Neuronal stem cell (in vitro differentiated cells): ENCODE results near the gene SCYGR2.

Experiments used
- DNase-seq: peaks from one replicate; pipeline ENCODE4 v3.0.0-alpha.2; 2013; ENCODE audit warnings: low spot score
- H2AFZ ChIP-seq: one replicate; pipeline ENCODE4 v1.6.1; 2013; ENCODE audit warnings: mild to moderate bottlenecking, low read length, inconsistent platforms
- H2AK5ac ChIP-seq: 2 replicates; pipeline ENCODE4 v1.6.1; 2013; ENCODE audit warnings: low read depth, mild to moderate bottlenecking, inconsistent platforms, low read length, moderate library complexity, mixed read lengths
- H2BK120ac ChIP-seq: 2 replicates; pipeline ENCODE4 v1.6.1; 2013; ENCODE audit warnings: low read depth, mild to moderate bottlenecking, inconsistent platforms, low read length, moderate library complexity, mixed read lengths
- H2BK12ac ChIP-seq: one replicate; pipeline ENCODE4 v1.6.1; 2013; ENCODE audit warnings: low read length, inconsistent platforms
- H2BK15ac ChIP-seq: 2 replicates; pipeline ENCODE4 v1.6.1; 2013; ENCODE audit warnings: mild to moderate bottlenecking, low read length, inconsistent platforms, mixed read lengths
- H2BK5ac ChIP-seq: one replicate; pipeline ENCODE4 v1.6.1; 2013; ENCODE audit warnings: inconsistent platforms, mild to moderate bottlenecking, low read length, moderate library complexity
- H3K14ac ChIP-seq: one replicate; pipeline ENCODE4 v1.6.1; 2013; ENCODE audit warnings: low read length, inconsistent platforms
- H3K18ac ChIP-seq: 2 replicates; pipeline ENCODE4 v1.6.1; 2013; ENCODE audit warnings: low read length, inconsistent platforms
- H3K23ac ChIP-seq: 2 replicates; pipeline ENCODE4 v1.6.1; 2013; ENCODE audit warnings: low read depth, mild to moderate bottlenecking, mixed read lengths, low read length, inconsistent platforms; ENCODE audit not compliant: poor library complexity
- H3K27ac ChIP-seq: replicated peaks from 3 replicates; pipeline ENCODE4 v1.5.1; 2013; ENCODE audit warnings: low read length, inconsistent platforms
- H3K27me3 ChIP-seq, 3 experiments: 2 replicates each; pipeline ENCODE4 v1.6.1; 2013; ENCODE audit warnings: low read length in 3 of 3, mild to moderate bottlenecking in 2 of 3, inconsistent platforms in 1 of 3, low read depth in 1 of 3, mixed read lengths in 1 of 3, moderate library complexity in 1 of 3; ENCODE audit not compliant: control insufficient read depth in 3 of 3, insufficient read depth in 3 of 3
- H3K36me3 ChIP-seq, 2 donors: replicated peaks in 1 of 2; 2 replicates each; pipeline ENCODE4 v1.6.1; 2013; ENCODE audit warnings: low read length in 2 of 2; ENCODE audit not compliant: control insufficient read depth in 2 of 2, insufficient read depth in 2 of 2
- H3K4ac ChIP-seq: 2 replicates; pipeline ENCODE4 v1.6.1; 2013; ENCODE audit warnings: inconsistent platforms, mild to moderate bottlenecking, low read length, moderate library complexity
- H3K4me1 ChIP-seq, 2 donors: 1 replicate in 1 of 2; 2 replicates in 1 of 2; pipeline ENCODE4 v1.6.1; 2013; ENCODE audit warnings: low read length in 2 of 2, low read depth in 1 of 2; ENCODE audit not compliant: control insufficient read depth in 2 of 2, insufficient read depth in 1 of 2
- H3K4me2 ChIP-seq: one replicate; pipeline ENCODE4 v1.6.1; 2013; ENCODE audit warnings: mild to moderate bottlenecking, low read length, inconsistent platforms; ENCODE audit not compliant: insufficient read depth, poor library complexity, severe bottlenecking
- H3K4me3 ChIP-seq, 2 donors: 2 replicates each; pipeline ENCODE4 v1.5.1; 2013; ENCODE audit warnings: low read length in 2 of 2, mild to moderate bottlenecking in 2 of 2, inconsistent platforms in 1 of 2, moderate library complexity in 1 of 2
- H3K79me1 ChIP-seq: one replicate; pipeline ENCODE4 v1.6.1; 2013; ENCODE audit warnings: low read depth, mild to moderate bottlenecking, inconsistent platforms, low read length, moderate library complexity
- H3K9ac ChIP-seq: one replicate; pipeline ENCODE4 v1.6.1; 2013; ENCODE audit warnings: mild to moderate bottlenecking, low read depth, low read length, inconsistent platforms; ENCODE audit not compliant: poor library complexity
- H3K9me3 ChIP-seq, 2 donors: replicated peaks in 1 of 2; 2 replicates each; pipeline versions ENCODE3 to v1.6.1; 2013; ENCODE audit warnings: low read length in 2 of 2, mild to moderate bottlenecking in 2 of 2, inconsistent platforms in 1 of 2, low read depth in 1 of 2, mixed read lengths in 1 of 2, moderate library complexity in 1 of 2; ENCODE audit not compliant: control insufficient read depth in 2 of 2, insufficient read depth in 1 of 2
- H4K8ac ChIP-seq: one replicate; pipeline ENCODE4 v1.6.1; 2013; ENCODE audit warnings: low read depth, mild to moderate bottlenecking, inconsistent platforms, low read length, moderate library complexity
- H4K91ac ChIP-seq: one replicate; pipeline ENCODE4 v1.6.1; 2013; ENCODE audit warnings: low read length, low read depth, mild to moderate bottlenecking, inconsistent platforms; ENCODE audit not compliant: poor library complexity
- WGBS, 2 donors: extraction: QIAGEN DNeasy Blood & Tissue Kit; methylation state at CpG; one replicate each; pipeline ENCODE4 v1.1.7; 2013; ENCODE audit warnings: missing lambda C conversion rate in 2 of 2, mixed read lengths in 1 of 2; ENCODE audit not compliant: insufficient read length in 2 of 2, insufficient replicate concordance in 1 of 2; ENCODE audit errors: extremely low coverage in 2 of 2; 5-methylcytosine and 5-hydroxymethylcytosine counted together

The SCYGR2 gene

GRCh38 chr2:227576812-227577211 is 21.9 kb upstream of the SCYGR2 start:
- Histone ChIP-seq H3K79me1 (no peaks in the 10 kb centered on the region), H2BK15ac (no peak overlapping the region), H3K36me3 (no peaks in the 10 kb centered on the region), H3K4me2 (no peak overlapping the region), H2BK12ac (no peak overlapping the region), H3K27me3 (no peaks in the 10 kb centered on the region), H2BK5ac (no peak overlapping the region), H2AK5ac (no peak overlapping the region), H3K4me3 (no peak overlapping the region), H3K4ac (no peak overlapping the region), H3K9ac (no peak overlapping the region), H3K14ac (no peak overlapping the region), H3K4me1 (no peaks in the 10 kb centered on the region), H3K18ac (no peak overlapping the region), H4K91ac (no peak overlapping the region), H2BK120ac (no peak overlapping the region), H3K23ac (no peak overlapping the region), H3K9me3 (no peaks in the 10 kb centered on the region), H3K27ac (no peak overlapping the region), H2AFZ (no peak overlapping the region), H4K8ac (no peak overlapping the region)
- no CpG with 5 or more reads among the region's 2 CpGs for WGBS, 2 donors
- DNase-seq: no peak

GRCh38 chr2:227577555-227577954 is 21.1 kb upstream of the SCYGR2 start:
- WGBS, 2 donors: no CpG with 5 or more reads among the region's 2 CpGs
- H3K4me3 ChIP-seq: no peak overlapping the region

GRCh38 chr2:227578642-227579041 is 20.1 kb upstream of the SCYGR2 start:
- no peak overlapping the region for H4K91ac ChIP-seq
- H3K4me1 ChIP-seq: no peaks in the 10 kb centered on the region
- no peak for DNase-seq
- H3K18ac ChIP-seq: no peak overlapping the region
- H3K27ac ChIP-seq: no peak overlapping the region
- no peak overlapping the region for H3K23ac ChIP-seq
- H2AK5ac ChIP-seq: no peak overlapping the region
- no peak overlapping the region for H3K9ac ChIP-seq
- no peak overlapping the region for H2BK12ac ChIP-seq
- no peak overlapping the region for H3K4me2 ChIP-seq
- H3K9me3 ChIP-seq: no peaks in the 10 kb centered on the region
- no peak overlapping the region for H3K4me3 ChIP-seq
- H3K14ac ChIP-seq: no peak overlapping the region
- no peak overlapping the region for H2BK15ac ChIP-seq
- H3K36me3 ChIP-seq: no peaks in the 10 kb centered on the region
- no peak overlapping the region for H2AFZ ChIP-seq
- H3K4ac ChIP-seq: no peak overlapping the region
- no CpG with 5 or more reads among the region's 2 CpGs for WGBS, 2 donors
- no peak overlapping the region for H2BK120ac ChIP-seq
- H3K79me1 ChIP-seq: no peaks in the 10 kb centered on the region
- no peaks in the 10 kb centered on the region for H3K27me3 ChIP-seq
- H2BK5ac ChIP-seq: no peak overlapping the region
- H4K8ac ChIP-seq: no peak overlapping the region

More at GRCh38 chr2:227577555-227577954, 21.1 kb upstream of the SCYGR2 start:
- Histone ChIP-seq H2BK12ac (no peak overlapping the region), H3K4ac (no peak overlapping the region), H3K27ac (no peak overlapping the region), H3K79me1 (no peaks in the 10 kb centered on the region), H2AFZ (no peak overlapping the region), H3K9me3 (no peaks in the 10 kb centered on the region), H4K91ac (no peak overlapping the region), H4K8ac (no peak overlapping the region), H3K18ac (no peak overlapping the region), H2AK5ac (no peak overlapping the region), H2BK120ac (no peak overlapping the region), H3K27me3 (no peaks in the 10 kb centered on the region), H2BK15ac (no peak overlapping the region), H3K14ac (no peak overlapping the region), H2BK5ac (no peak overlapping the region), H3K23ac (no peak overlapping the region), H3K4me1 (no peaks in the 10 kb centered on the region), H3K9ac (no peak overlapping the region), H3K36me3 (no peaks in the 10 kb centered on the region), H3K4me2 (no peak overlapping the region)
- DNase-seq: no peak

GRCh38 chr2:227579791-227580190 is 18.9 kb upstream of the SCYGR2 start:
- Histone ChIP-seq H2AFZ (no peak overlapping the region), H3K14ac (no peak overlapping the region), H3K36me3 (no peaks in the 10 kb centered on the region), H3K18ac (no peak overlapping the region), H3K23ac (no peak overlapping the region), H3K4me3 (no peak overlapping the region), H3K9me3 (no peaks in the 10 kb centered on the region), H2BK5ac (no peak overlapping the region), H3K79me1 (no peaks in the 10 kb centered on the region), H3K27ac (no peak overlapping the region), H3K4ac (no peak overlapping the region), H4K8ac (no peak overlapping the region), H2AK5ac (no peak overlapping the region), H3K4me2 (no peak overlapping the region), H2BK15ac (no peak overlapping the region), H2BK12ac (no peak overlapping the region), H3K4me1 (no peaks in the 10 kb centered on the region), H2BK120ac (no peak overlapping the region), H3K27me3 (no peaks in the 10 kb centered on the region), H4K91ac (no peak overlapping the region), H3K9ac (no peak overlapping the region)
- no peak for DNase-seq
- no CpG with 5 or more reads among the region's 1 CpG for WGBS, 2 donors
